HepG2 (cell line): ENCODE data around the gene LRRC34. TPM values are rescaled to one million over a fixed set of nuclear protein-coding genes. Genes with fewer than 3 reads are reported as not detected.

Experiments used
- ATM ChIP-seq: fragments of 450-650 bp; IDR thresholded peaks from 2 replicates; pipeline ENCODE4 v1.7.1; 2017; ENCODE audit warnings: mild to moderate bottlenecking, borderline replicate concordance
- DNMT3B ChIP-seq: conservative IDR thresholded peaks from 2 replicates; pipeline ENCODE4 v1.6.1; 2016; ENCODE audit warnings: missing biosample characterization, control low read depth
- EED ChIP-seq: sonication (generic); formaldehyde crosslinking; IDR thresholded peaks from 2 replicates; pipeline ENCODE4 v1.5.0; 2020; ENCODE audit warnings: mild to moderate bottlenecking, missing genetic modification reagents
- ETV6 ChIP-seq: sonication (generic); formaldehyde crosslinking; conservative IDR thresholded peaks from 2 replicates; pipeline ENCODE4 v1.4.0; 2020; ENCODE audit warnings: missing genetic modification reagents
- HIVEP1 ChIP-seq: sonication (generic); formaldehyde crosslinking; IDR thresholded peaks from 2 replicates; pipeline ENCODE4 v1.4.0; 2020; ENCODE audit warnings: mild to moderate bottlenecking, missing genetic modification reagents
- IKZF1 ChIP-seq: fragments of 450-650 bp; IDR thresholded peaks from 2 replicates; pipeline ENCODE4 v1.7.1; 2016
- KDM6A ChIP-seq: IDR thresholded peaks from 2 replicates; pipeline ENCODE4 v1.6.1; 2016; ENCODE audit warnings: low read depth
- NFYC ChIP-seq: IDR thresholded peaks from 2 replicates; pipeline ENCODE4 v1.6.1; 2016; ENCODE audit warnings: missing genetic modification reagents, missing compliant biosample characterization
- NKX3-1 ChIP-seq: sonication (generic); formaldehyde crosslinking; IDR thresholded peaks from 2 replicates; pipeline ENCODE4 v1.5.0; 2020; ENCODE audit warnings: missing genetic modification reagents
- PTBP1 ChIP-seq: fragments of 200-400 bp; formaldehyde crosslinking; IDR thresholded peaks from 2 replicates; pipeline ENCODE4 v1.6.1; 2018; ENCODE audit warnings: low read length, low read depth; ENCODE audit not compliant: poor library complexity, severe bottlenecking
- RCOR2 ChIP-seq: IDR thresholded peaks from 2 replicates; pipeline ENCODE4 v1.6.1; 2016; ENCODE audit warnings: missing biosample characterization, missing genetic modification reagents
- REPIN1 ChIP-seq: sonication (generic); formaldehyde crosslinking; IDR thresholded peaks from 2 replicates; pipeline ENCODE4 v1.8.0; 2022; ENCODE audit warnings: missing genetic modification reagents, low read depth, mild to moderate bottlenecking, borderline replicate concordance
- RFX3 ChIP-seq: IDR thresholded peaks from 2 replicates; pipeline ENCODE4 v1.6.1; 2016; ENCODE audit warnings: missing biosample characterization, missing genetic modification reagents
- ZNF30 ChIP-seq: sonication (generic); formaldehyde crosslinking; IDR thresholded peaks from 2 replicates; pipeline ENCODE4 v1.5.0; 2020; ENCODE audit warnings: mild to moderate bottlenecking, missing genetic modification reagents
- ZNF460 ChIP-seq: sonication (generic); formaldehyde crosslinking; IDR thresholded peaks from 2 replicates; pipeline ENCODE4 v1.5.1; 2020; ENCODE audit warnings: missing genetic modification reagents, mild to moderate bottlenecking, borderline replicate concordance
- ZNF850 ChIP-seq: sonication (generic); formaldehyde crosslinking; conservative IDR thresholded peaks from 2 replicates; pipeline ENCODE4 v1.9.0; 2021; ENCODE audit warnings: mild to moderate bottlenecking, missing genetic modification reagents
- ZSCAN29 ChIP-seq: sonication (generic); formaldehyde crosslinking; conservative IDR thresholded peaks from 2 replicates; pipeline ENCODE4 v1.4.0; 2020; ENCODE audit warnings: mild to moderate bottlenecking, missing genetic modification reagents
- polyA plus RNA-seq, 8 experiments: library from polyadenylated mRNA; depleted of rRNA in 3 of 8; stranded (reverse) in 7 of 8; unstranded in 1 of 8; fragments of >200 nt; fragmentation: Illumina TruSeq in 4 of 8; extraction: Trizol in 4 of 8; gene quantifications; 2 replicates each; pipeline versions ENCODE4 v1.2.1 to v1.2.3, GENCODE V29; 2011 to 2016; ENCODE audit warnings: low read depth in 4 of 8, missing spikeins in 1 of 8, mixed read lengths in 1 of 8; ENCODE audit not compliant: insufficient read depth in 1 of 8
- total RNA-seq, 5 experiments: library from RNA; depleted of rRNA; stranded (reverse); fragments of >200 nt; fragmentation: Illumina TruSeq; extraction: Trizol; gene quantifications; 2 replicates each; pipeline ENCODE4 v1.2.3, GENCODE V29; 2016; ENCODE audit warnings: low read depth in 1 of 5
- TF ChIP-seq, protein P1 (sequence below): fragments of 450-650 bp; IDR thresholded peaks from 2 replicates; pipeline ENCODE4 v1.6.1; 2017; ENCODE audit warnings: mild to moderate bottlenecking
- TF ChIP-seq, protein P2 (sequence below): sonication (generic); IDR thresholded peaks from 2 replicates; pipeline ENCODE4 v1.6.1; 2016; ENCODE audit warnings: low read depth, borderline replicate concordance
- TF ChIP-seq, protein P3 (sequence below): sonication (generic); formaldehyde crosslinking; IDR thresholded peaks from 2 replicates; pipeline ENCODE4 v1.5.1; 2020; ENCODE audit warnings: mild to moderate bottlenecking, missing genetic modification reagents, moderate library complexity
- TF ChIP-seq, protein P4 (sequence below): sonication (generic); formaldehyde crosslinking; IDR thresholded peaks from 2 replicates; pipeline ENCODE4 v1.5.1; 2020; ENCODE audit warnings: missing genetic modification reagents, mild to moderate bottlenecking, borderline replicate concordance

Gene LRRC34
- total and polyA plus RNA-seq, 2 of the 13 experiments (the other 11 are each of a cell fraction or from before 2014, with no cell fraction given), result not detected

DNA sequence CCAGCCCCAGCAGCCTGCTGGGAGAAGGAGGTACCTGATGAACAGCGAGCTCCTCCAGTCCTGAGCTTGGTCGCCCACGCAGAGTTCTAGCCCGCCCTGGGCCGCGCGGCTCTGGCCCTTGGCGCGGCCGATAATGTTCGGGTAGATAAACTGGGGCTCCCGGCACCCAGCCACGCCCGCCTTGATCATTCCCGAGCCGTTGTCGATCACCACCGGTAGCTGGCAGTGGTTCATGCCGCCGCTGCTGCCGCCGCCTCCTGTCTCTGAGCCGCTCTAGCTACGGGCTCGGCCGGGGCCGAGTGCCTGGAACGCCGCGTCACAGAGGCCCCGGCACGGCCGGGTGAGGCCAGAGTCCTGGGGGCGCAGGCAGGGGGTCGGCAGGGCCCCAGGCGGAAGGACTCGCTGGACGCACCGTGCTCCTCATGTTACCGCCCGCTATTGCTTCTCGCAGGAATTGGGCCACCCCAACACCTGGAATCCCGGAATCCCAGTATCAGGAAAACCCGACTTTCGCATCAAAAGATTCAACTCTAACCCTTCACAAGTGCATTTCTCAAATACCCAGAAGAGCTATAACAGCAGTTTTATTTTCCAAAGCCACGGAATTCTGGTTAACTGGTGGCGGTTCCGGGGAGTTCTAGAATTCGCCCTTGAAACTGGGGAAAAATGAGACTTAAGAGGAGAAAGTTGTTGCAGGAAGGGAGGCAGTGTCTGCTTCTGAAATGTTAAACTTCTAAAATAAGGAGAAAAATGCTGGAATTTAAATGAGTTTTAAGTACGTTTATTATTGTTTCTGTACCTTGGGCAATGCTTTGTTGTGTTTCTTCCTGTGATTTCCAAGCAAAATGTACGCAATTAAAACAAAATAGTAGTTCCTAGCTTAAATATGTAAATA, 43.2 kb downstream of the LRRC34 start, which contains the start of gene ACTRT3 (continued):
- TF ChIP-seq, protein P1, sequence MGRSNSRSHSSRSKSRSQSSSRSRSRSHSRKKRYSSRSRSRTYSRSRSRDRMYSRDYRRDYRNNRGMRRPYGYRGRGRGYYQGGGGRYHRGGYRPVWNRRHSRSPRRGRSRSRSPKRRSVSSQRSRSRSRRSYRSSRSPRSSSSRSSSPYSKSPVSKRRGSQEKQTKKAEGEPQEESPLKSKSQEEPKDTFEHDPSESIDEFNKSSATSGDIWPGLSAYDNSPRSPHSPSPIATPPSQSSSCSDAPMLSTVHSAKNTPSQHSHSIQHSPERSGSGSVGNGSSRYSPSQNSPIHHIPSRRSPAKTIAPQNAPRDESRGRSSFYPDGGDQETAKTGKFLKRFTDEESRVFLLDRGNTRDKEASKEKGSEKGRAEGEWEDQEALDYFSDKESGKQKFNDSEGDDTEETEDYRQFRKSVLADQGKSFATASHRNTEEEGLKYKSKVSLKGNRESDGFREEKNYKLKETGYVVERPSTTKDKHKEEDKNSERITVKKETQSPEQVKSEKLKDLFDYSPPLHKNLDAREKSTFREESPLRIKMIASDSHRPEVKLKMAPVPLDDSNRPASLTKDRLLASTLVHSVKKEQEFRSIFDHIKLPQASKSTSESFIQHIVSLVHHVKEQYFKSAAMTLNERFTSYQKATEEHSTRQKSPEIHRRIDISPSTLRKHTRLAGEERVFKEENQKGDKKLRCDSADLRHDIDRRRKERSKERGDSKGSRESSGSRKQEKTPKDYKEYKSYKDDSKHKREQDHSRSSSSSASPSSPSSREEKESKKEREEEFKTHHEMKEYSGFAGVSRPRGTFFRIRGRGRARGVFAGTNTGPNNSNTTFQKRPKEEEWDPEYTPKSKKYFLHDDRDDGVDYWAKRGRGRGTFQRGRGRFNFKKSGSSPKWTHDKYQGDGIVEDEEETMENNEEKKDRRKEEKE, result no peak
- TF ChIP-seq ATM (no peak), ZNF460 (CRISPR knock-in tag) (no peak), ZNF850 (no peak), RCOR2 (CRISPR knock-in tag) (no peak), RFX3 (CRISPR knock-in tag) (no peak), HIVEP1 (CRISPR knock-in tag) (no peak), ZNF30 (CRISPR knock-in tag) (no peak), PTBP1 (no peak), EED (no peak), ZSCAN29 (CRISPR knock-in tag) (no peak), KDM6A (CRISPR knock-in tag) (no peak), ETV6 (CRISPR knock-in tag) (no peak), NKX3-1 (CRISPR knock-in tag) (no peak), REPIN1 (CRISPR knock-in tag) (peak; percentile 30; the same call in 1 of the 2 replicates), NFYC (CRISPR knock-in tag) (no peak), IKZF1 (no peak), DNMT3B (CRISPR knock-in tag) (no peak)
- TF ChIP-seq, protein P2, sequence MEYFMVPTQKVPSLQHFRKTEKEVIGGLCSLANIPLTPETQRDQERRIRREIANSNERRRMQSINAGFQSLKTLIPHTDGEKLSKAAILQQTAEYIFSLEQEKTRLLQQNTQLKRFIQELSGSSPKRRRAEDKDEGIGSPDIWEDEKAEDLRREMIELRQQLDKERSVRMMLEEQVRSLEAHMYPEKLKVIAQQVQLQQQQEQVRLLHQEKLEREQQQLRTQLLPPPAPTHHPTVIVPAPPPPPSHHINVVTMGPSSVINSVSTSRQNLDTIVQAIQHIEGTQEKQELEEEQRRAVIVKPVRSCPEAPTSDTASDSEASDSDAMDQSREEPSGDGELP, result no peak
- TF ChIP-seq, protein P3, sequence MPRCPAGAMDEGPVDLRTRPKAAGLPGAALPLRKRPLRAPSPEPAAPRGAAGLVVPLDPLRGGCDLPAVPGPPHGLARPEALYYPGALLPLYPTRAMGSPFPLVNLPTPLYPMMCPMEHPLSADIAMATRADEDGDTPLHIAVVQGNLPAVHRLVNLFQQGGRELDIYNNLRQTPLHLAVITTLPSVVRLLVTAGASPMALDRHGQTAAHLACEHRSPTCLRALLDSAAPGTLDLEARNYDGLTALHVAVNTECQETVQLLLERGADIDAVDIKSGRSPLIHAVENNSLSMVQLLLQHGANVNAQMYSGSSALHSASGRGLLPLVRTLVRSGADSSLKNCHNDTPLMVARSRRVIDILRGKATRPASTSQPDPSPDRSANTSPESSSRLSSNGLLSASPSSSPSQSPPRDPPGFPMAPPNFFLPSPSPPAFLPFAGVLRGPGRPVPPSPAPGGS (CRISPR knock-in tag), result no peak
- TF ChIP-seq, protein P4, sequence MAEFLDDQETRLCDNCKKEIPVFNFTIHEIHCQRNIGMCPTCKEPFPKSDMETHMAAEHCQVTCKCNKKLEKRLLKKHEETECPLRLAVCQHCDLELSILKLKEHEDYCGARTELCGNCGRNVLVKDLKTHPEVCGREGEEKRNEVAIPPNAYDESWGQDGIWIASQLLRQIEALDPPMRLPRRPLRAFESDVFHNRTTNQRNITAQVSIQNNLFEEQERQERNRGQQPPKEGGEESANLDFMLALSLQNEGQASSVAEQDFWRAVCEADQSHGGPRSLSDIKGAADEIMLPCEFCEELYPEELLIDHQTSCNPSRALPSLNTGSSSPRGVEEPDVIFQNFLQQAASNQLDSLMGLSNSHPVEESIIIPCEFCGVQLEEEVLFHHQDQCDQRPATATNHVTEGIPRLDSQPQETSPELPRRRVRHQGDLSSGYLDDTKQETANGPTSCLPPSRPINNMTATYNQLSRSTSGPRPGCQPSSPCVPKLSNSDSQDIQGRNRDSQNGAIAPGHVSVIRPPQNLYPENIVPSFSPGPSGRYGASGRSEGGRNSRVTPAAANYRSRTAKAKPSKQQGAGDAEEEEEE (CRISPR knock-in tag), result no peak
